GM12878 (cell line): ENCODE measurements around the gene MAD1L1. TPM values are rescaled to one million over a fixed set of nuclear protein-coding genes. Genes with fewer than 3 reads are reported as not detected.

Experiments used
- ATAC-seq: fragments of 200-7000 bp; cut with Tn5 transposase; 3 replicates; pipeline ENCODE4 v1.9.1; 2020; ENCODE audit warnings: mild to moderate bottlenecking, moderate library complexity
- BruUV-seq: library from RNA; stranded (reverse); fragments of 400-500 nt; replicated peaks from 2 replicates; lab custom pipeline; 2021; lab: Mats Ljungman, UMichigan
- CTCF ChIA-PET: fragments of 300-600 bp; sonication (Branson Sonifier 250); formaldehyde crosslinking; extraction: SDS; loops from one replicate; lab custom pipeline; 2021; ENCODE audit warnings: inconsistent platforms; lab: Yijun Ruan, JAX
- POLR2A ChIA-PET: fragments of 350-600 bp; formaldehyde crosslinking; extraction: SDS; loops from one replicate; lab custom pipeline; 2021; ENCODE audit warnings: inconsistent platforms; lab: Charles Lee
- RAD21 ChIA-PET: fragments of 300-600 bp; sonication (Branson Sonifier 250); formaldehyde crosslinking; loops from one replicate; lab custom pipeline; 2023; ENCODE audit warnings: antibody characterized with exemption; ENCODE audit not compliant: unreplicated experiment; lab: Charles Lee
- SMC1A ChIA-PET: fragments of 300-600 bp; sonication (Branson Sonifier 250); formaldehyde crosslinking; loops from one replicate; lab custom pipeline; 2023; ENCODE audit not compliant: unreplicated experiment, uncharacterized antibody; lab: Charles Lee
- DNase-seq: peaks from one replicate; pipeline ENCODE4 v3.0.0-alpha.2; 2011; ENCODE audit warnings: low read depth, low spot score
- FAIRE-seq: peaks from 3 replicates; lab custom pipeline; 2011; peaks lifted over from hg19 to GRCh38; lab: Jason Lieb, UNC
- H2AFZ ChIP-seq: 2 replicates; pipeline ENCODE4 v1.6.0; 2011; ENCODE audit warnings: low read depth, low read length, control low read depth; ENCODE audit not compliant: control insufficient read depth
- H3K27ac ChIP-seq: 2 replicates; pipeline ENCODE4 v1.5.1; 2011; ENCODE audit warnings: control low read depth; ENCODE audit not compliant: control insufficient read depth, insufficient read depth
- H3K27me3 ChIP-seq, 2 experiments: replicated peaks in 1 of 2; 2 replicates each; pipeline versions ENCODE4 v1.6.0 to v1.6.1; 2011; ENCODE audit warnings: low read length in 1 of 2; ENCODE audit not compliant: control insufficient read depth in 2 of 2, insufficient read depth in 2 of 2
- H3K36me3 ChIP-seq, 2 experiments: 2 replicates each; pipeline ENCODE4 v1.5.1; 2011; ENCODE audit warnings: low read length in 1 of 2; ENCODE audit not compliant: control insufficient read depth in 2 of 2, insufficient read depth in 2 of 2
- H3K4me1 ChIP-seq: 2 replicates; pipeline ENCODE4 v1.6.1; 2011; ENCODE audit warnings: mild to moderate bottlenecking, low read length, moderate library complexity, mixed read lengths; ENCODE audit not compliant: control insufficient read depth, insufficient read depth
- H3K4me2 ChIP-seq: 2 replicates; pipeline ENCODE4 v1.6.0; 2011; ENCODE audit warnings: control low read depth; ENCODE audit not compliant: control insufficient read depth, insufficient read depth
- H3K4me3 ChIP-seq: fragments of 200-600 bp; sonication (generic); 2 replicates; pipeline ENCODE4 v1.5.1; 2016
- H3K79me2 ChIP-seq: 2 replicates; pipeline ENCODE4 v1.6.0; 2011; ENCODE audit warnings: low read length; ENCODE audit not compliant: control insufficient read depth, insufficient read depth
- H3K9ac ChIP-seq: 2 replicates; pipeline ENCODE4 v1.8.0; 2011; ENCODE audit warnings: low read length, control low read depth, mixed read lengths; ENCODE audit not compliant: control insufficient read depth, insufficient read depth
- H3K9me3 ChIP-seq: replicated peaks from 3 replicates; pipeline ENCODE4 v1.5.1; 2011; ENCODE audit warnings: mild to moderate bottlenecking, low read length; ENCODE audit not compliant: control insufficient read depth, insufficient read depth
- H4K20me1 ChIP-seq: 2 replicates; pipeline ENCODE4 v1.6.0; 2011; ENCODE audit not compliant: control insufficient read depth, insufficient read depth
- STAT1 ChIP-seq: fragments of 450-650 bp; conservative IDR thresholded peaks from 2 replicates; pipeline ENCODE4 v1.6.1; 2014; ENCODE audit warnings: antibody characterized with exemption, mild to moderate bottlenecking
- TCF3 ChIP-seq: IDR thresholded peaks from 2 replicates; pipeline ENCODE4 v1.6.1; 2012; ENCODE audit warnings: low read depth, mild to moderate bottlenecking, low read length, borderline replicate concordance; ENCODE audit not compliant: insufficient read depth
- WGBS: methylation state at CpG from one replicate; pipeline ENCODE4 v1.1.6; 2016; ENCODE audit warnings: low lambda C conversion rate; ENCODE audit not compliant: insufficient replicate concordance, insufficient coverage; ENCODE audit errors: missing lambda C conversion rate; 5-methylcytosine and 5-hydroxymethylcytosine counted together
- in situ Hi-C: fragments of 300-500 bp; cut with MboI; formaldehyde crosslinking; loops from 9 replicates; pipeline ENCODE4 v1.14.3; 2018; ENCODE audit warnings: mixed read lengths
- intact Hi-C: fragments of 100-400 bp; cut with micrococcal nuclease; formaldehyde crosslinking; loops from one replicate; pipeline ENCODE4 v1.14.2; 2022; ENCODE audit not compliant: unreplicated experiment
- polyA plus RNA-seq, 11 experiments: library from polyadenylated mRNA; depleted of rRNA in 4 of 11; unstranded in 6 of 11; stranded (reverse) in 5 of 11; fragments of >200 nt; fragmentation: Nextera tagmentation in 4 of 11; fragmentation: Illumina TruSeq in 1 of 11; extraction: Ambion mirVana in 4 of 11; extraction: Trizol in 1 of 11; gene quantifications; 1 replicate in 1 of 11; 2 replicates in 10 of 11; pipeline versions ENCODE4 v1.2.1 to v1.2.3, GENCODE V29; 2011 to 2016; ENCODE audit warnings: inconsistent platforms in 2 of 11, missing spikeins in 2 of 11, low read depth in 1 of 11
- total RNA-seq, 4 experiments: library from RNA; depleted of rRNA in 3 of 4; stranded (reverse); fragments of >200 nt in 3 of 4; fragmentation: Illumina TruSeq in 1 of 4; extraction: Trizol in 1 of 4; gene quantifications; 2 replicates each; pipeline versions ENCODE4 v1.2.1 to v1.2.3, GENCODE V29; 2013 to 2021
- TF ChIP-seq, protein P1 (sequence below): fragments of 150-350 bp; IDR thresholded peaks from 2 replicates; pipeline ENCODE4 v1.6.1; 2014; ENCODE audit warnings: mild to moderate bottlenecking, low read depth, low read length

MAD1L1 gene
- total and polyA plus RNA-seq, 10 of the 15 experiments (the other 5 are each of a cell fraction or from before 2014, with no cell fraction given), result 2.2 to 76.8 (median 38.3) TPM

DNA sequence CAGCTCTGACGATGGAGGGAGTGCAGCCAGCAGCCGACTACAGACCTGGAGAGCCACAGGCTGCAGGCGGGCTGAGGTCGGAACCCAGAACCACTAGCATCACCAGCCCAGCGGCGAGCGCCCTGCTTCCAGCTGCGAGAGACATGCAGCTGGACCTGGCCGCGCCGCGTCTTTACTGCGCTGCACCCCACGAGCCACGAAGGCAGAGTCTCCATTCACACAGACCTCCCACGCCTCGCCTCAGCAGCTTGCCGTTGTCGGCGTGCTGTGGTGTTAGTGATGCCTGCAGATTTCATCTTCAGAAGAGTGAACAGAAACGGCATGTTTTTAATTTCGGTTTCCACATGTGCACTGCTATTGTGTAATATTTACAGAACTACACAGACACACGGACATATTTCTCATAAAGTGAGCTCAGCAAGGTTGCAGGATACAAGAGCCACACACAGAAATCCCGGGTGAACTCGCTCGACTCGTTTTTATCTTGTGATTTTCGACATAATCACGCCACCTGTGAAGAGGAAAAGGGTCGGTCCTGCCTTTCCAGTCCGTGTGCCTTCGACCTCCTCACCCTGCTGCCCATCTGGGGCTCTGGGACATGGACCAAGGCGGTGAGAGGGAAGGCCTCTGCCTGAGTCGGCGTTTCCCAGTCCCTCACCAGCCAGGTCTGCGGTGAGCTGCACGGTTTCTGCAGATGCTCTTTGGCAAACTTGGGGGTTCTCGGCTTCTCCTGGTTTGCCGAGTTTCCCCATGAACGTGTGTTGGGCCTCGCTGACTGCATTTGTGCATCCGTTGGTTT lies 310.5 kb downstream of the MAD1L1 start:
- Histone ChIP-seq H3K27me3 (no peaks in the 10 kb centered on the region), H3K4me2 (no peak overlapping the region), H2AFZ (no peak overlapping the region), H3K36me3 (peaks cover 0 to 12% of the 10 kb centered on the region in 2 experiments; a peak in 3 of 4 replicates), H3K9ac (no peak overlapping the region), H3K4me1 (peaks cover 17% of the 10 kb centered on the region), H3K4me3 (no peak overlapping the region), H3K9me3 (no peaks in the 10 kb centered on the region), H3K27ac (no peak overlapping the region), H4K20me1 (no peaks in the 10 kb centered on the region), H3K79me2 (no peaks in the 10 kb centered on the region)
- no TSS peak for BruUV-seq
- DNase-seq (no peak), FAIRE-seq (no peak), ATAC-seq (no peak)
- intact Hi-C loops (no loop called here), in situ Hi-C loops (no loop called here)
- POLR2A ChIA-PET, result no interaction called here
- SMC1A ChIA-PET, result no interaction called here
- CTCF ChIA-PET, result no interaction called here
- WGBS, result 97% methylated on average over 42 of the region's 42 CpGs
- RAD21 ChIA-PET, result no interaction called here
- TF ChIP-seq, protein P1, sequence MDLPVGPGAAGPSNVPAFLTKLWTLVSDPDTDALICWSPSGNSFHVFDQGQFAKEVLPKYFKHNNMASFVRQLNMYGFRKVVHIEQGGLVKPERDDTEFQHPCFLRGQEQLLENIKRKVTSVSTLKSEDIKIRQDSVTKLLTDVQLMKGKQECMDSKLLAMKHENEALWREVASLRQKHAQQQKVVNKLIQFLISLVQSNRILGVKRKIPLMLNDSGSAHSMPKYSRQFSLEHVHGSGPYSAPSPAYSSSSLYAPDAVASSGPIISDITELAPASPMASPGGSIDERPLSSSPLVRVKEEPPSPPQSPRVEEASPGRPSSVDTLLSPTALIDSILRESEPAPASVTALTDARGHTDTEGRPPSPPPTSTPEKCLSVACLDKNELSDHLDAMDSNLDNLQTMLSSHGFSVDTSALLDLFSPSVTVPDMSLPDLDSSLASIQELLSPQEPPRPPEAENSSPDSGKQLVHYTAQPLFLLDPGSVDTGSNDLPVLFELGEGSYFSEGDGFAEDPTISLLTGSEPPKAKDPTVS, result no peak
- no peak for TF ChIP-seq TCF3

DNA sequence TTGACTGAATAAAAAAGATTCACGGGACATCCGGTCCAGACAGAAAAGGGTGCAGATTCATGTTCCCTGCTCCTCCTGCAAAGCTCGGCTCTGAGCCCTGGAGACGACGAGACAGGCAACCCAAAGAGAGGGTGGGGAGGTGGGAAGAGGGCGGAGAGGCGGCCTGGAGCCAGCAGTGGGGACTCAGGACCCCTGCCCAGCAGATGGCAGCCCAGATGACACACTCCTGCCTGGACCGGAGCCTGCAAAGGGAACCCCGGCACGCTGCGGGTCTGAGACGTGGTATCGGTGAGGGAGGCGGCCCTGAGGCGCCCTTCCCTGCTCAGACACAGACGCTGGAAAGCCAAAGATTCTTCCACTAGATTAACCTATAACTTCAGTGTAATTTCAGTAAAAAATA lies 311.9 kb downstream of the MAD1L1 start:
- WGBS, result 90% methylated on average over 15 of the region's 16 CpGs
- H3K4me3 ChIP-seq, result no peak overlapping the region

More for the DNA sequence above, 311.9 kb downstream of the MAD1L1 start:
- ATAC-seq, result no peak
- H3K79me2 ChIP-seq, result no peaks in the 10 kb centered on the region
- TF ChIP-seq STAT1, result no peak
- no peaks in the 10 kb centered on the region for H4K20me1 ChIP-seq
- H3K27ac ChIP-seq, result no peak overlapping the region
- ChIA-PET POLR2A (no interaction called here), RAD21 (no interaction called here), CTCF (no interaction called here), SMC1A (no interaction called here)
- DNase-seq, result no peak
- H3K4me2 ChIP-seq, result no peak overlapping the region
- H3K4me1 ChIP-seq, result peaks cover 17% of the 10 kb centered on the region
- no peaks in the 10 kb centered on the region for H3K9me3 ChIP-seq
- in situ Hi-C loops (no loop called here), intact Hi-C loops (no loop called here)
- H3K9ac ChIP-seq, result no peak overlapping the region
- no peak for FAIRE-seq
- H2AFZ ChIP-seq, result no peak overlapping the region
- BruUV-seq, result no TSS peak
- peaks cover 0 to 12% of the 10 kb centered on the region in 2 experiments; a peak in 3 of 4 replicates for H3K36me3 ChIP-seq
- H3K27me3 ChIP-seq, result no peaks in the 10 kb centered on the region
